ENCODE data around the gene RAVER2.

Gene RAVER2

GRCh38 chr1:64711266-64711665 lies 33.6 kb upstream of the RAVER2 start:
- H3K27ac ChIP-seq, result no peak overlapping the region
- TF ChIP-seq CTCF (IDR thresholded peaks at IDR 0.05) (no peak), ZFX (IDR thresholded peaks at IDR 0.05; ENCODE audit: borderline replicate concordance) (no peak)

GRCh38 chr1:64712049-64712448 lies 32.8 kb upstream of the RAVER2 start:
- no peak for TF ChIP-seq CTCF (IDR thresholded peaks at IDR 0.05)
- TF ChIP-seq ZFX (IDR thresholded peaks at IDR 0.05; ENCODE audit: borderline replicate concordance), result no peak
- H3K27ac ChIP-seq, result no peak overlapping the region

- no peak overlapping the region for H3K27ac ChIP-seq
- TF ChIP-seq CTCF (IDR thresholded peaks at IDR 0.05), result no peak
- no peak for TF ChIP-seq ZFX (IDR thresholded peaks at IDR 0.05; ENCODE audit: borderline replicate concordance)
These were observed 29.7 kb upstream of the RAVER2 start for GRCh38 chr1:64715186-64715585.

GRCh38 chr1:64721135-64721534 lies 23.7 kb upstream of the RAVER2 start:
- H3K27ac ChIP-seq, result no peak overlapping the region
- no peak for TF ChIP-seq CTCF (IDR thresholded peaks at IDR 0.05)
- no peak for TF ChIP-seq ZFX (IDR thresholded peaks at IDR 0.05; ENCODE audit: borderline replicate concordance)

- no peak overlapping the region for H3K27ac ChIP-seq
- TF ChIP-seq ZFX (IDR thresholded peaks at IDR 0.05; ENCODE audit: borderline replicate concordance), result no peak
- no peak for TF ChIP-seq CTCF (IDR thresholded peaks at IDR 0.05)
These were observed 23.2 kb upstream of the RAVER2 start for GRCh38 chr1:64721576-64722145.

GRCh38 chr1:64727861-64728260 lies 17.0 kb upstream of the RAVER2 start:
- TF ChIP-seq ZFX (IDR thresholded peaks at IDR 0.05; ENCODE audit: borderline replicate concordance), result no peak
- no peak for TF ChIP-seq CTCF (IDR thresholded peaks at IDR 0.05)
- H3K27ac ChIP-seq, result no peak overlapping the region

- no peak overlapping the region for H3K27ac ChIP-seq
- no peak for TF ChIP-seq ZFX (IDR thresholded peaks at IDR 0.05; ENCODE audit: borderline replicate concordance)
- no peak for TF ChIP-seq CTCF (IDR thresholded peaks at IDR 0.05)
These were observed 11.1 kb upstream of the RAVER2 start for GRCh38 chr1:64733581-64734286.
